ENCODE results near the gene INF2. TPM values are rescaled to one million over a fixed set of nuclear protein-coding genes. Genes with fewer than 3 reads are reported as not detected.

INF2 gene
- total and polyA plus RNA-seq, 2 experiments from 2014 or later = 14.1 to 62.4 TPM

DNA sequence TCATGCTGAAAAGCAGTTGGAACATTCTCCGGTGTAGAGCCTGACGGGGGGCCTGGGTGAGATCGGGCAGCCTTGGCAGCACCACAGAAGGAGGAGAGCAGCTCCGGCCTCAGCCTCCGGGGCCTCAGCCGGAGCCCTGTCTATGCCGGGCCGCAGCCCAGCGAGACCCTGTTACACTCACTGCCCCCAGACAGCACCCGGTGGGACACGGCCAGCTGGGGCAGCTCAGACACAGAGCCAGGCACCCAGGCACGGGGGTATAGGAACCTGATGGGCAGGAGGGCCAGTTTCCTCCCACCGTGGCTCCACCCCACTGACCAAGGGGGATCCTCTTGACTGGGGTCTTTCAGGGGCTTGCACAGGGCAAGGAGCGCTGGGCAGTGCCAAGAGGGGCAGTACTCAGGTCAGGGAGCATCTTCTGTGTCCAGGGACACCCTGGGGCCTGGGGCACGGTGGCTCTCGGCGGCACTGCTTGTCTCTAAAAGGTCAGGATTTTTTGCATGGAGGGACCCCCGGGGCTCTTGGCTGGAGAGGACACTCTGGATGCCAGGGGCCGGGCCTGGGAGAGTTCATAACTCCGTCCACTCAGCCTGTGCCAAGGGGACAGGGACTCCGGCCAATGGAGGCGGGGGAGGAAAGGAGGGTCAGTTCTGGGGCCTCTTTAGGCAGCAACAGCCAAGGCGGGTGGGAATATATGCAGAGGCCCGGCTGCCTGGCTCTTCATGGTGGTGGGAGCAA is 9.4 kb downstream of the INF2 start:
- peaks cover 19% of the 10 kb centered on the region for H3K4me1 ChIP-seq (ENCODE audit: low read depth)
- DNase-seq (ENCODE audit: low read depth in 1 of 2, low spot score in 1 of 2) = peak in 1 of 2 donors; percentile 25
- peak overlapping the region; percentile 18 for H3K27ac ChIP-seq
- no peaks in the 10 kb centered on the region for H3K9me3 ChIP-seq (ENCODE audit: low read depth)
- H3K36me3 ChIP-seq = no peaks in the 10 kb centered on the region
- TF ChIP-seq, protein P1, sequence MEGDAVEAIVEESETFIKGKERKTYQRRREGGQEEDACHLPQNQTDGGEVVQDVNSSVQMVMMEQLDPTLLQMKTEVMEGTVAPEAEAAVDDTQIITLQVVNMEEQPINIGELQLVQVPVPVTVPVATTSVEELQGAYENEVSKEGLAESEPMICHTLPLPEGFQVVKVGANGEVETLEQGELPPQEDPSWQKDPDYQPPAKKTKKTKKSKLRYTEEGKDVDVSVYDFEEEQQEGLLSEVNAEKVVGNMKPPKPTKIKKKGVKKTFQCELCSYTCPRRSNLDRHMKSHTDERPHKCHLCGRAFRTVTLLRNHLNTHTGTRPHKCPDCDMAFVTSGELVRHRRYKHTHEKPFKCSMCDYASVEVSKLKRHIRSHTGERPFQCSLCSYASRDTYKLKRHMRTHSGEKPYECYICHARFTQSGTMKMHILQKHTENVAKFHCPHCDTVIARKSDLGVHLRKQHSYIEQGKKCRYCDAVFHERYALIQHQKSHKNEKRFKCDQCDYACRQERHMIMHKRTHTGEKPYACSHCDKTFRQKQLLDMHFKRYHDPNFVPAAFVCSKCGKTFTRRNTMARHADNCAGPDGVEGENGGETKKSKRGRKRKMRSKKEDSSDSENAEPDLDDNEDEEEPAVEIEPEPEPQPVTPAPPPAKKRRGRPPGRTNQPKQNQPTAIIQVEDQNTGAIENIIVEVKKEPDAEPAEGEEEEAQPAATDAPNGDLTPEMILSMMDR (IDR thresholded peaks at IDR 0.05; ENCODE audit: low read depth, low read length) = no peak
- H3K27me3 ChIP-seq = no peaks in the 10 kb centered on the region
- H3K4me3 ChIP-seq = no peak overlapping the region

DNA sequence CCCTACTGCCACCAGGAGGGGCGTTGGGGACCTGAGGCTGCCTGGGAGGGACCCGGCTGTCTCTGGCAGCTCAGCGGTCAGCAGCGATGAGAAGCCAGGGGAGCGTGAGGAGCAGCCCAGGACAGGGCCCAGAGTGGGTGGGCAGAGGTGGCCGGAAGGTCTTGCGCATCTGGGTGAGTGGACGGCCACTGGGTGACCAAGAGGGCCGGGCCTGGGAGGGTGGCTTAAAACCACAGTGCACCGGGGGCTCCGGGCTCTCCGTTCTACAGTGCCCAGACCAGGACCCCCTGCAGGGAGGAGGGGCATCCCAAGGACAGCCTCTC is 10.0 kb downstream of the INF2 start:
- Histone ChIP-seq H3K36me3 (no peaks in the 10 kb centered on the region), H3K4me1 (ENCODE audit: low read depth) (peaks cover 19% of the 10 kb centered on the region), H3K4me3 (no peak overlapping the region), H3K27me3 (no peaks in the 10 kb centered on the region), H3K27ac (peak overlapping the region; percentile 86), H3K9me3 (ENCODE audit: low read depth) (no peaks in the 10 kb centered on the region)
- TF ChIP-seq, protein P1 (IDR thresholded peaks at IDR 0.05; ENCODE audit: low read depth, low read length) = no peak
- no peak for DNase-seq (ENCODE audit: low read depth in 1 of 2, low spot score in 1 of 2)

DNA sequence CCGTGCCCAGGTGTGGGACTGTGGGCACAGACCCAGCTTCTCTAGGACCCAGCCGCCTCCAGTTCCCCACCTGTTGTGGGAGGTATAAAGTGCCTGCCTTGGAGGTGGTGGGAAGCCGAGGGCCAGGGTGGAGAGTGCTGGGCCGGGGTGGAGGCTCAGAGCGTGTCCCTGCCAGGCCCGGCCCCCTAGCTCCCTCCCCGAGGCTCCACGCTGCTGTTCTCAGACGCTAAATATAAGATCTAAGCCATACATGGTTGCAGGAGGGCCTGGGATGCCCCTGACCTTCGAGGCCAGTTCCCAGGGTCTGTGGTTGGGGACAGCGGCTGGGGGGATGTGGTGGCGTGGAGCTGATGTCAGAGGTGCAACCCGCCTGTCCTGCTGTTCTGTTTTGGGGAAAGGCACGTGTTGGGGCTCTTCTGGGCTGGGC is 10.8 kb downstream of the INF2 start:
- peak in 1 of 2 donors; percentile 58 for DNase-seq (ENCODE audit: low read depth in 1 of 2, low spot score in 1 of 2)
- Histone ChIP-seq H3K27me3 (no peaks in the 10 kb centered on the region), H3K4me3 (no peak overlapping the region), H3K4me1 (ENCODE audit: low read depth) (peaks cover 19% of the 10 kb centered on the region), H3K9me3 (ENCODE audit: low read depth) (no peaks in the 10 kb centered on the region), H3K27ac (peak overlapping the region; percentile 86), H3K36me3 (no peaks in the 10 kb centered on the region)
- TF ChIP-seq, protein P1 (IDR thresholded peaks at IDR 0.05; ENCODE audit: low read depth, low read length) = no peak

DNA sequence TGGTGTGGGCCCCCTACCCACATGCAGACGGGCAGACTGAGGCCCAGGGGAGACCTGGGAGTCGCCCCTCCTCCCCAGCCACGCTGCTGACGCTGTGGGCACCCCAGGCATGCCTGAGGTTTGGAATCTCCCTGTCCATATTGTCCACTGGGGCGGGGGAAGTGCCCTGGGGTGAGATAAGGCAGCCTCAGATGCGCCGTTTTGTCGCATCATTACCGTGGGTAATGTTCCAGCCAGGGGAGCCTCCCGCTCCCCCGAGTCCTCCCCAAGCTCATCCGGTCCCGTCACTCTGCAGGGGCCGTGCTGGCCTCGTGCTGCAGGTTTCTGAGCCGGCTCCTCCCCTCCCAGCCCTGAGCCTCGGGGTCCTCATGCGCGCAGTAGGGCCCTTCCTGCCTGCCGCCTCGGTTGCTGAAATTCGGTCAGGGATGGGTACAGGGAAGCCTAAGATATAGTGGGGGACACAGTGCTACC is 11.4 kb downstream of the INF2 start:
- Histone ChIP-seq H3K36me3 (no peaks in the 10 kb centered on the region), H3K9me3 (ENCODE audit: low read depth) (no peaks in the 10 kb centered on the region), H3K27ac (peak overlapping the region; percentile 86), H3K27me3 (no peaks in the 10 kb centered on the region), H3K4me3 (no peak overlapping the region), H3K4me1 (ENCODE audit: low read depth) (peaks cover 19% of the 10 kb centered on the region)
- no peak for DNase-seq (ENCODE audit: low read depth in 1 of 2, low spot score in 1 of 2)
- TF ChIP-seq, protein P1 (IDR thresholded peaks at IDR 0.05; ENCODE audit: low read depth, low read length) = no peak

DNA sequence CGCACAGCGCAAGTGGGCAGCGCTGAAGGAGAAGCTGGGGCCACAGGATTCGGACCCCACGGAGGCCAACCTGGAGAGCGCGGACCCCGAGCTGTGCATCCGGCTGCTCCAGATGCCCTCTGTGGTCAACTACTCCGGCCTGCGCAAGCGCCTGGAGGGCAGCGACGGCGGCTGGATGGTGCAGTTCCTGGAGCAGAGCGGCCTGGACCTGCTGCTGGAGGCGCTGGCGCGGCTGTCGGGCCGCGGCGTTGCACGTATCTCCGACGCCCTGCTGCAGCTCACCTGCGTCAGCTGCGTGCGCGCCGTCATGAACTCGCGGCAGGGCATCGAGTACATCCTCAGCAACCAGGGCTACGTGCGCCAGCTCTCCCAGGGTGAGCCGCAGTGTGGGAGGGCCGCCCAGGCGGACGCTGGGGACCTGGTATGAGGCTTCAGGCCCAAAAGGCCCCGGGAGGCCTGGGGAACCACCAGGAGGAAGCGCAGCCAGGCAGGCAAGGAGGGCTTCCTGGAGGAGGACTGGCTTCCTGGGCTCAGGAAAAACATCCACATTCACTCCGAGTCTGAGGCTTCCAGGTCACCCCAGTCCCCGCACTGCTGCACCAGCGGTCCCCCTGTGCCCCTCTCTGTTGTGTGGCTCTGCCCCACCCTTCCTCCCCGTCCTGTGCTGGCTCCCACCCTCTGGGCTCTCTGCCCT is 12.1 kb downstream of the INF2 start:
- TF ChIP-seq, protein P1 (IDR thresholded peaks at IDR 0.05; ENCODE audit: low read depth, low read length) = no peak
- Histone ChIP-seq H3K4me3 (no peak overlapping the region), H3K9me3 (ENCODE audit: low read depth) (no peaks in the 10 kb centered on the region), H3K4me1 (ENCODE audit: low read depth) (peaks cover 19% of the 10 kb centered on the region), H3K27me3 (no peaks in the 10 kb centered on the region), H3K36me3 (no peaks in the 10 kb centered on the region), H3K27ac (no peak overlapping the region)
- DNase-seq (ENCODE audit: low read depth in 1 of 2, low spot score in 1 of 2) = no peak
